ENCODE results near the gene ARID5A. TPM values are rescaled to one million over a fixed set of nuclear protein-coding genes. Genes with fewer than 3 reads are reported as not detected.

Gene ARID5A
- total RNA-seq, 1 experiment from 2014 or later = 8.6 TPM

- in situ Hi-C loops (cut with HindIII; ENCODE audit: low sequenced_read_pairs) = no loop called here
- no peak for DNase-seq (ENCODE audit: low spot score)
Observed at GRCh38 chr2:96524482-96525210, 11.9 kb upstream of the ARID5A start.

GRCh38 chr2:96525211-96525507 lies 11.4 kb upstream of the ARID5A start:
- DNase-seq (ENCODE audit: low spot score) = no peak
- in situ Hi-C loops (cut with HindIII; ENCODE audit: low sequenced_read_pairs) = no loop called here

GRCh38 chr2:96526101-96526591 lies 10.4 kb upstream of the ARID5A start:
- DNase-seq (ENCODE audit: low spot score) = no peak
- in situ Hi-C loops (cut with HindIII; ENCODE audit: low sequenced_read_pairs) = no loop called here

- in situ Hi-C loops (cut with HindIII; ENCODE audit: low sequenced_read_pairs) = no loop called here
- DNase-seq (ENCODE audit: low spot score) = no peak
Observed at GRCh38 chr2:96526615-96527285, 9.8 kb upstream of the ARID5A start.

- in situ Hi-C loops (cut with HindIII; ENCODE audit: low sequenced_read_pairs) = no loop called here
- DNase-seq (ENCODE audit: low spot score) = no peak
Observed at GRCh38 chr2:96527286-96528005, 9.1 kb upstream of the ARID5A start.

GRCh38 chr2:96528006-96528699 lies 8.4 kb upstream of the ARID5A start:
- DNase-seq (ENCODE audit: low spot score) = no peak
- in situ Hi-C loops (cut with HindIII; ENCODE audit: low sequenced_read_pairs) = no loop called here

- in situ Hi-C loops (cut with HindIII; ENCODE audit: low sequenced_read_pairs) = no loop called here
- no peak for DNase-seq (ENCODE audit: low spot score)
Observed at GRCh38 chr2:96528700-96529375, 7.7 kb upstream of the ARID5A start.

- no peak for DNase-seq (ENCODE audit: low spot score)
Observed at GRCh38 chr2:96529376-96530143, 7.0 kb upstream of the ARID5A start.

GRCh38 chr2:96530144-96530430 lies 6.5 kb upstream of the ARID5A start:
- no peak for DNase-seq (ENCODE audit: low spot score)
- in situ Hi-C loops (cut with HindIII; ENCODE audit: low sequenced_read_pairs) = no loop called here

More at GRCh38 chr2:96529376-96530143, 7.0 kb upstream of the ARID5A start:
- in situ Hi-C loops (cut with HindIII; ENCODE audit: low sequenced_read_pairs) = no loop called here

- no peak for DNase-seq (ENCODE audit: low spot score)
- in situ Hi-C loops (cut with HindIII; ENCODE audit: low sequenced_read_pairs) = no loop called here
Observed at GRCh38 chr2:96530474-96531357, 5.8 kb upstream of the ARID5A start.

GRCh38 chr2:96531366-96531765 lies 5.2 kb upstream of the ARID5A start:
- DNase-seq (ENCODE audit: low spot score) = no peak
- in situ Hi-C loops (cut with HindIII; ENCODE audit: low sequenced_read_pairs) = no loop called here

- in situ Hi-C loops (cut with HindIII; ENCODE audit: low sequenced_read_pairs) = no loop called here
Observed at GRCh38 chr2:96531872-96532505, 4.6 kb upstream of the ARID5A start.

GRCh38 chr2:96532641-96533291 lies 3.8 kb upstream of the ARID5A start:
- DNase-seq (ENCODE audit: low spot score) = no peak
- in situ Hi-C loops (cut with HindIII; ENCODE audit: low sequenced_read_pairs) = no loop called here

More at GRCh38 chr2:96531872-96532505, 4.6 kb upstream of the ARID5A start:
- peak; percentile 41 for DNase-seq (ENCODE audit: low spot score)

- in situ Hi-C loops (cut with HindIII; ENCODE audit: low sequenced_read_pairs) = no loop called here
Observed at GRCh38 chr2:96533292-96534073, 3.1 kb upstream of the ARID5A start.

GRCh38 chr2:96534141-96534540 lies 2.4 kb upstream of the ARID5A start:
- in situ Hi-C loops (cut with HindIII; ENCODE audit: low sequenced_read_pairs) = no loop called here
- DNase-seq (ENCODE audit: low spot score) = no peak

More at GRCh38 chr2:96533292-96534073, 3.1 kb upstream of the ARID5A start:
- no peak for DNase-seq (ENCODE audit: low spot score)

- no peak for DNase-seq (ENCODE audit: low spot score)
- in situ Hi-C loops (cut with HindIII; ENCODE audit: low sequenced_read_pairs) = no loop called here
Observed at GRCh38 chr2:96534701-96535181, 1.8 kb upstream of the ARID5A start.
